Measurements from ENCODE around the gene FAM118B. TPM values are rescaled to one million over a fixed set of nuclear protein-coding genes. Genes with fewer than 3 reads are reported as not detected.

Gene FAM118B
- total RNA-seq, 2 donors from 2014 or later = 6.7 to 36.9 TPM

DNA sequence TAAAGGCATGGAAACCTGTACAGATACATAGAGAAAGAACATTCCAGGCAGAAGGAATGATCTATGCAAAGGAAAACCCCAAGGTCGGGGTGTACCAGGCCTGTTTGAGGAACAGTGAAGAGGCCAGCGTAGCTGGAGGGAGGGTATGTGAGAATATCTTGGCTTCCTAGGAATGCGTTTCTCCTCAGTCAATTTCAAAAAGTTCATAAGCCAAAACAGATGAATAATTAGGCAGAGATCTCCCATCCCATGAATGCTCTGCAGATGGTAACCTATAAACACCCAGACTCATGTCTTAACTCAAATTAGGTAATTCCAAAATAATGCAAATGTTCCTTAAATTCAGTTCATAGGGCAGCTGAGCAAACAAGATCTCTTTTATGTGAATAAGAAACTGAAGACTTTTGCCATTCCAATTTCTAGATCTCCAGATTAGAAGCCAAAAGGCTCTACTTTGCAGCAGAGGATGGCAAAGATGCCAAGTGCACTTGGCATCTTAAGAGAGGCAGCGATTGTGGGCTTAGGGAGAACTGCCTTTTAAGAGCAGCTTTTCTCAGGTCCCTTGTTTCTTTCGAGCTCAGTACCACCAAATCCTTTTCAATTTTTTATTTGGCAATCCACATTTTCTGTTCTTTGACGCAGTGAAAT, 13.2 kb downstream of the FAM118B start:
- WGBS, 2 donors = 93 to 95% methylated on average over 6 of the region's 6 CpGs
- Histone ChIP-seq H3K4me1 (no peaks in the 10 kb centered on the region), H3K4me3 (no peak overlapping the region), H3K27ac (no peak overlapping the region), H3K9me3 (no peaks in the 10 kb centered on the region), H3K27me3 (no peaks in the 10 kb centered on the region), H3K36me3 (replicated peaks in 1 of 2; ENCODE audit: insufficient read depth in 1 of 2, low read depth in 2 of 2) (no peaks in the 10 kb centered on the region)
- ATAC-seq (no peak), DNase-seq (no peak)
- intact Hi-C loops (cut with DNase I) = no loop called here
- TF ChIP-seq, protein P1, sequence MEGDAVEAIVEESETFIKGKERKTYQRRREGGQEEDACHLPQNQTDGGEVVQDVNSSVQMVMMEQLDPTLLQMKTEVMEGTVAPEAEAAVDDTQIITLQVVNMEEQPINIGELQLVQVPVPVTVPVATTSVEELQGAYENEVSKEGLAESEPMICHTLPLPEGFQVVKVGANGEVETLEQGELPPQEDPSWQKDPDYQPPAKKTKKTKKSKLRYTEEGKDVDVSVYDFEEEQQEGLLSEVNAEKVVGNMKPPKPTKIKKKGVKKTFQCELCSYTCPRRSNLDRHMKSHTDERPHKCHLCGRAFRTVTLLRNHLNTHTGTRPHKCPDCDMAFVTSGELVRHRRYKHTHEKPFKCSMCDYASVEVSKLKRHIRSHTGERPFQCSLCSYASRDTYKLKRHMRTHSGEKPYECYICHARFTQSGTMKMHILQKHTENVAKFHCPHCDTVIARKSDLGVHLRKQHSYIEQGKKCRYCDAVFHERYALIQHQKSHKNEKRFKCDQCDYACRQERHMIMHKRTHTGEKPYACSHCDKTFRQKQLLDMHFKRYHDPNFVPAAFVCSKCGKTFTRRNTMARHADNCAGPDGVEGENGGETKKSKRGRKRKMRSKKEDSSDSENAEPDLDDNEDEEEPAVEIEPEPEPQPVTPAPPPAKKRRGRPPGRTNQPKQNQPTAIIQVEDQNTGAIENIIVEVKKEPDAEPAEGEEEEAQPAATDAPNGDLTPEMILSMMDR (IDR thresholded peaks at IDR 0.05) = no peak
- no peak for TF ChIP-seq POLR2A (IDR thresholded peaks at IDR 0.05)

DNA sequence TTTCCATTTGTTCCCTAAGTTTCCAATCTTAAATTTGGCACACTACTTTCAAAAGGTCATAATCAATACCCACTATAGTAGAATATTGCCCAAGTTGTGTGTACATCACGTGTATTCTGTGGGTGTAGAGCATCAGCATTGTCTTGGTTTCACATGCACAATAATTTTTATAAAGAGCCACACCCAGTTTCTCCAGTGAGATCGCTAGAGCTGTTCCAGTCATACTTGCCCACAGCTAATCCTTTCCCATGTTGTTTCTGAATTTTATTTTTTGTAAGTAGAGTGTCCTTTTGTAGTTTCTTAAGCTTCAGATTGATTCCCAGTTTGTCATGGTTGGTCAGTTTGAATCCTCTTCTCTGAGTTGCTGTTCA, 13.7 kb downstream of the FAM118B start:
- 91 to 92% methylated on average over 2 of the region's 2 CpGs for WGBS, 2 donors
- no peak for ATAC-seq

GRCh38 chr11:126226334-126227084, 14.9 kb downstream of the FAM118B start:
- H3K4me1 ChIP-seq = peaks cover 3% of the 10 kb centered on the region
- no peak for ATAC-seq
- H3K27me3 ChIP-seq = no peaks in the 10 kb centered on the region
- H3K36me3 ChIP-seq (replicated peaks in 1 of 2; ENCODE audit: insufficient read depth in 1 of 2, low read depth in 2 of 2) = no peaks in the 10 kb centered on the region
- TF ChIP-seq, protein P1 (IDR thresholded peaks at IDR 0.05) = no peak
- TF ChIP-seq POLR2A (IDR thresholded peaks at IDR 0.05) = no peak
- no peak for DNase-seq
- 92 to 98% methylated on average over 9 of the region's 15 CpGs for WGBS, 2 donors
- intact Hi-C loops (cut with DNase I) = no loop called here
- H3K27ac ChIP-seq = no peak overlapping the region
- no peak overlapping the region for H3K4me3 ChIP-seq
- no peaks in the 10 kb centered on the region for H3K9me3 ChIP-seq

More for the DNA sequence above, 13.7 kb downstream of the FAM118B start:
- no peak overlapping the region for H3K27ac ChIP-seq
- no peak overlapping the region for H3K4me3 ChIP-seq
- H3K27me3 ChIP-seq = no peaks in the 10 kb centered on the region
- intact Hi-C loops (cut with DNase I) = no loop called here
- no peak for TF ChIP-seq POLR2A (IDR thresholded peaks at IDR 0.05)
- TF ChIP-seq, protein P1 (IDR thresholded peaks at IDR 0.05) = no peak
- H3K9me3 ChIP-seq = no peaks in the 10 kb centered on the region
- DNase-seq = no peak
- no peaks in the 10 kb centered on the region for H3K4me1 ChIP-seq
- H3K36me3 ChIP-seq (replicated peaks in 1 of 2; ENCODE audit: insufficient read depth in 1 of 2, low read depth in 2 of 2) = no peaks in the 10 kb centered on the region

GRCh38 chr11:126229858-126230540, 18.4 kb downstream of the FAM118B start:
- WGBS, 2 donors = 85 to 86% methylated on average over 3 of the region's 3 CpGs
- ATAC-seq (no peak), DNase-seq (no peak)
- no peaks in the 10 kb centered on the region for H3K27me3 ChIP-seq
- TF ChIP-seq POLR2A (IDR thresholded peaks at IDR 0.05) = no peak
- TF ChIP-seq, protein P1 (IDR thresholded peaks at IDR 0.05) = no peak
- peaks cover 12% of the 10 kb centered on the region for H3K4me1 ChIP-seq
- H3K9me3 ChIP-seq = no peaks in the 10 kb centered on the region
- H3K36me3 ChIP-seq (replicated peaks in 1 of 2; ENCODE audit: insufficient read depth in 1 of 2, low read depth in 2 of 2) = no peaks in the 10 kb centered on the region
- intact Hi-C loops (cut with DNase I) = no loop called here
- no peak overlapping the region for H3K4me3 ChIP-seq
- H3K27ac ChIP-seq = no peak overlapping the region

Data from body of pancreas (tissue), 4 donors.